ENCODE measurements around the gene B4GALNT1. TPM values are rescaled to one million over a fixed set of nuclear protein-coding genes. Genes with fewer than 3 reads are reported as not detected.
"Not testable (repeated sequence)": the region's sequence is repeated elsewhere in the genome, so short reads cannot be mapped to it uniquely, and the experiment has no call there.

The B4GALNT1 gene
- total and polyA plus RNA-seq, 11 donors, result 1.9 to 8.8 (median 5.7) TPM

GRCh38 chr12:57654042-57654441 lies 21.0 kb upstream of the B4GALNT1 start:
- H3K9me3 ChIP-seq, result no peaks in the 10 kb centered on the region
- H3K27me3 ChIP-seq, result peaks cover 0 to 8% (median 0%) of the 10 kb centered on the region in 9 donors
- TF ChIP-seq CTCF (IDR thresholded peaks at IDR 0.05), result no peak
- no peak for TF ChIP-seq POLR2A (IDR thresholded peaks at IDR 0.05)
- no peak overlapping the region for H3K4me3 ChIP-seq
- H3K4me1 ChIP-seq, result no peaks in the 10 kb centered on the region
- DNase-seq (no peak), ATAC-seq (no peak)
- intact Hi-C loops (cut with DNase I), result no loop called here
- WGBS, 4 donors, result 54 to 64% (median 59%) methylated on average over 3 of the region's 3 CpGs
- H3K36me3 ChIP-seq, result no peaks in the 10 kb centered on the region
- H3K27ac ChIP-seq, result no peak overlapping the region

DNA sequence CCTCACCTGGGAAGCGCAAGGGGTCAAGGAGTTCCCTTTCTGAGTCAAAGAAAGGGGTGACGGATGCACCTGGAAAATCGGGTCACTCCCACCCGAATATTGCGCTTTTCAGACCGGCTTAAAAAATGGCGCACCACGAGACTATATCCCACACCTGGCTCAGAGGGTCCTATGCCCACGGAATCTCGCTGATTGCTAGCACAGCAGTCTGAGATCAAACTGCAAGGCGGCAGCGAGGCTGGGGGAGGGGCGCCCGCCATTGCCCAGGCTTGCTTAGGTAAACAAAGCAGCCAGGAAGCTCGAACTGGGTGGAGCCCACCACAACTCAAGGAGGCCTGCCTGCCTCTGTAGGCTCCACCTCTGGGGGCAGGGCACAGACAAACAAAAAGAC lies 13.7 kb upstream of the B4GALNT1 start:
- Histone ChIP-seq H3K9me3 (peaks cover 0 to 15% (median 10%) of the 10 kb centered on the region in 12 donors), H3K27me3 (peaks cover 0 to 11% (median 0%) of the 10 kb centered on the region in 9 donors)
- H3K36me3 ChIP-seq; intact Hi-C loops (cut with DNase I); DNase-seq; H3K4me1 ChIP-seq; H3K4me3 ChIP-seq; ATAC-seq; H3K27ac ChIP-seq: not testable (repeated sequence)
- WGBS, 4 donors, result 67 to 91% (median 82%) methylated on average over 1 to 10 of the region's 15 CpGs; no CpG with 5 or more reads in 1 of the 4 donors

GRCh38 chr12:57645990-57646658 lies 13.1 kb upstream of the B4GALNT1 start:
- Histone ChIP-seq H3K9me3 (peaks cover 0 to 15% (median 10%) of the 10 kb centered on the region in 12 donors), H3K27me3 (peaks cover 0 to 11% (median 0%) of the 10 kb centered on the region in 9 donors)
- DNase-seq; H3K27ac ChIP-seq; ATAC-seq; intact Hi-C loops (cut with DNase I); H3K36me3 ChIP-seq; H3K4me3 ChIP-seq; H3K4me1 ChIP-seq: not testable (repeated sequence)
- 56 to 74% (median 70%) methylated on average over 8 to 13 of the region's 13 CpGs for WGBS, 4 donors

DNA sequence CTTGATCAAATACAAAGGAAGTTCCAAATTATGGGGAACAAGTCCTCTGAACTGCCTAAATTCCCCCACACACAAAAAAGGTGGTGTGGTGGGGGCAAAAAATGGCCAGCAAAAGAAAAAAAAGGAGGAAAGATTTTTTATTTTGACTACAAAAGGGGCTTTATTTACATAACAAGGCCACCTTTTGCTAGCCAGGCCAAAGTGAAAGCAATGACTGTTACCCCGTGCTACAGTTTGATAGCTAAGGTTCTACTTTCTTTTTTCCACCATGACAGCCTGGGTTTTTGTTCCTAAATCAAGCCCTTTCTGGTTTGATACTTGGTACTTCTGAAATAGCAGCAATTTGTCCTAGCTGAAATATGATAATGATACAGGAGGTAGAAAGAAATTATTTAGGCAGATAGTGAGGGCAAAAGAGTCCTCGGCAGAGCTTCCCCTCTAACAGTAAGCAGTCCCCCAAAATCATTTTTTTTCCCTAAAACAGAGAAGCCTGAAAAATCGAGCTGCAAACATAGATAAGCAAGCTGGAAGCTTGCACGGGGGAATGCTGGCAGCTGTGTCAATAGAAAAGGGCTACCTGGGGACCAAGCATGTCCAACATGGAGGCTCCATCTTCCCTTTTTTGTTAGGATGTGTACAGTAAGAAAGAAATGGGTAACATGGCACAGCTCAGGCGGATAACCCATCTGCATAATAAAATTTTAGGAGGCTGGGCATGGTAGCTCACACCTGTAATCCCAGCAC lies 8.9 kb upstream of the B4GALNT1 start:
- Histone ChIP-seq H3K27me3 (peaks cover 0 to 40% (median 12%) of the 10 kb centered on the region in 9 donors), H3K4me3 (no peak overlapping the region), H3K27ac (no peak overlapping the region), H3K4me1 (no peaks in the 10 kb centered on the region), H3K36me3 (no peaks in the 10 kb centered on the region), H3K9me3 (peaks cover 0 to 15% (median 10%) of the 10 kb centered on the region in 12 donors)
- WGBS, 4 donors, result 47 to 57% (median 53%) methylated on average over 5 of the region's 5 CpGs
- no peak for TF ChIP-seq POLR2A (IDR thresholded peaks at IDR 0.05)
- TF ChIP-seq CTCF (IDR thresholded peaks at IDR 0.05), result no peak
- intact Hi-C loops (cut with DNase I), result no loop called here
- DNase-seq (no peak), ATAC-seq (no peak)
